ENCODE measurements around the gene ARHGEF2.
"Not testable (repeated sequence)": the region's sequence is repeated elsewhere in the genome, so short reads cannot be mapped to it uniquely, and the experiment has no call there.

The ARHGEF2 gene

GRCh38 chr1:155989242-155990004 lies 11.1 kb upstream of the ARHGEF2 start:
- no peak for DNase-seq

GRCh38 chr1:155984903-155985645 lies 6.7 kb upstream of the ARHGEF2 start:
- not testable (repeated sequence) for DNase-seq

- no peak for DNase-seq
Measured at GRCh38 chr1:155984341-155984740, 6.0 kb upstream of the ARHGEF2 start.

- DNase-seq = no peak
Measured at GRCh38 chr1:155983191-155984024, 5.1 kb upstream of the ARHGEF2 start.

- no peak for DNase-seq
Measured at GRCh38 chr1:155982106-155982505, 3.8 kb upstream of the ARHGEF2 start.

GRCh38 chr1:155981266-155982088 lies 3.1 kb upstream of the ARHGEF2 start:
- DNase-seq = peak; percentile 42

- no peak for DNase-seq
Measured at GRCh38 chr1:155979597-155980343, 1.4 kb upstream of the ARHGEF2 start.

GRCh38 chr1:155978973-155979429 lies 654 bp upstream of the ARHGEF2 start:
- DNase-seq = peak; percentile 28

GRCh38 chr1:155977690-155978324 lies 540 bp downstream of the ARHGEF2 start:
- DNase-seq = no peak

GRCh38 chr1:155976913-155977689 lies 1.2 kb downstream of the ARHGEF2 start:
- no peak for DNase-seq

- peak; percentile 84 for DNase-seq
Measured at GRCh38 chr1:155976062-155976912, 2.1 kb downstream of the ARHGEF2 start.

GRCh38 chr1:155975375-155976061 lies 2.8 kb downstream of the ARHGEF2 start:
- no peak for DNase-seq

GRCh38 chr1:155974208-155975115 lies 3.9 kb downstream of the ARHGEF2 start:
- no peak for DNase-seq

GRCh38 chr1:155973723-155974122 lies 4.6 kb downstream of the ARHGEF2 start:
- no peak for DNase-seq

GRCh38 chr1:155971910-155972809 lies 6.2 kb downstream of the ARHGEF2 start:
- DNase-seq = no peak

- peak; percentile 82 for DNase-seq
Measured at GRCh38 chr1:155970531-155971167, 7.7 kb downstream of the ARHGEF2 start.
